ENCODE measurements around the gene PTGES.

DNA sequence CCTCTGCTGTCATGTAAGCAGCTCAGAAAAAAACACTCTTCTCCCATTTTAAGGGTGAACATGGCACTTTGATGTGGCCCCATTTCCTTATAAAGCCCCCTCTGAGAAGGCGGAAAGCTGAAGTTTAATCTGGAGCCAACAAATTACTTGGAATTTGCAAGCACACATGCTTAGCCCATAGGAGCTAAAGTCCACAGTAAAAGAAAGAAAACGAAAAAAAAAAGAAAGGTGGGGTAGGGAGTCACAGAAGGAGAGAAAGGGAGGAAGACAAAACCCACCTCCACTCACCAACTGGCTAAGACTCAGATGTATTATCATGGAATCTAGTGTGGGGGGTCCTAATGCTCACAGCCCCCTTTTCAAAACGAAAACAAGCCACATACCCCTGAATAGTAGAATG is 57.0 kb downstream of the PTGES start:
- TF ChIP-seq RAD21 (IDR thresholded peaks at IDR 0.05; ENCODE audit: low read depth): no peak
- TF ChIP-seq, protein P1, sequence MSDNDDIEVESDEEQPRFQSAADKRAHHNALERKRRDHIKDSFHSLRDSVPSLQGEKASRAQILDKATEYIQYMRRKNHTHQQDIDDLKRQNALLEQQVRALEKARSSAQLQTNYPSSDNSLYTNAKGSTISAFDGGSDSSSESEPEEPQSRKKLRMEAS (IDR thresholded peaks at IDR 0.05): no peak
- TF ChIP-seq TAF1 (IDR thresholded peaks at IDR 0.05; ENCODE audit: low read depth): no peak

Measured in Ishikawa (cell line).